ENCODE measurements around the gene EFR3B. TPM values are rescaled to one million over a fixed set of nuclear protein-coding genes. Genes with fewer than 3 reads are reported as not detected.
A peak's percentile ranks its signal among the peaks of the same experiment; 100 is the strongest.

The EFR3B gene
- total and polyA plus RNA-seq, 7 donors = 0.59 to 12.7 (median 1.7) TPM

- DNase-seq = peak in 1 of 2 donors; percentile 38
- no peak overlapping the region for H3K27ac ChIP-seq
- no peak overlapping the region for H3K4me3 ChIP-seq
- intact Hi-C loops (cut with DNase I) = loop anchor here (1.0 to 5.0 kb wide), 4 partner anchors 53 to 155 kb away; partner anchors contain the start of gene EFR3B (in 1 of the 2)
- no peaks in the 10 kb centered on the region for H3K27me3 ChIP-seq (ENCODE audit: insufficient read depth in 3 of 3, low read length in 2 of 3)
- H3K36me3 ChIP-seq (ENCODE audit: insufficient read depth in 1 of 2, low read depth in 1 of 2) = peaks cover 0 to 4% of the 10 kb centered on the region in 2 donors
- H3K9me3 ChIP-seq = no peaks in the 10 kb centered on the region
- no peaks in the 10 kb centered on the region for H3K4me1 ChIP-seq
- 75 to 86% (median 81%) methylated on average over 15 of the region's 15 CpGs for WGBS, 3 donors
- ATAC-seq = no peak
- TF ChIP-seq, protein P1, sequence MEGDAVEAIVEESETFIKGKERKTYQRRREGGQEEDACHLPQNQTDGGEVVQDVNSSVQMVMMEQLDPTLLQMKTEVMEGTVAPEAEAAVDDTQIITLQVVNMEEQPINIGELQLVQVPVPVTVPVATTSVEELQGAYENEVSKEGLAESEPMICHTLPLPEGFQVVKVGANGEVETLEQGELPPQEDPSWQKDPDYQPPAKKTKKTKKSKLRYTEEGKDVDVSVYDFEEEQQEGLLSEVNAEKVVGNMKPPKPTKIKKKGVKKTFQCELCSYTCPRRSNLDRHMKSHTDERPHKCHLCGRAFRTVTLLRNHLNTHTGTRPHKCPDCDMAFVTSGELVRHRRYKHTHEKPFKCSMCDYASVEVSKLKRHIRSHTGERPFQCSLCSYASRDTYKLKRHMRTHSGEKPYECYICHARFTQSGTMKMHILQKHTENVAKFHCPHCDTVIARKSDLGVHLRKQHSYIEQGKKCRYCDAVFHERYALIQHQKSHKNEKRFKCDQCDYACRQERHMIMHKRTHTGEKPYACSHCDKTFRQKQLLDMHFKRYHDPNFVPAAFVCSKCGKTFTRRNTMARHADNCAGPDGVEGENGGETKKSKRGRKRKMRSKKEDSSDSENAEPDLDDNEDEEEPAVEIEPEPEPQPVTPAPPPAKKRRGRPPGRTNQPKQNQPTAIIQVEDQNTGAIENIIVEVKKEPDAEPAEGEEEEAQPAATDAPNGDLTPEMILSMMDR (IDR thresholded peaks at IDR 0.05) = no peak
These were observed 88.1 kb downstream of the EFR3B start for GRCh38 chr2:25129901-25130520.

GRCh38 chr2:25131253-25131566 lies 89.3 kb downstream of the EFR3B start:
- Histone ChIP-seq H3K4me3 (peak overlapping the region; percentile 34), H3K27me3 (ENCODE audit: insufficient read depth in 3 of 3, low read length in 2 of 3) (no peaks in the 10 kb centered on the region), H3K9me3 (no peaks in the 10 kb centered on the region), H3K27ac (no peak overlapping the region), H3K36me3 (ENCODE audit: insufficient read depth in 1 of 2, low read depth in 1 of 2) (peaks cover 0 to 15% of the 10 kb centered on the region in 2 donors), H3K4me1 (no peaks in the 10 kb centered on the region)
- intact Hi-C loops (cut with DNase I) = loop anchor here in 1 of 2 donors (2.0 kb wide), 1 partner anchor 156 kb away; no protein-coding TSS in a partner anchor
- no peak for ATAC-seq
- WGBS, 3 donors = 66 to 73% (median 69%) methylated on average over 22 to 24 of the region's 24 CpGs
- no peak for DNase-seq
- TF ChIP-seq, protein P1 (IDR thresholded peaks at IDR 0.05) = no peak

GRCh38 chr2:25131567-25132298 lies 89.9 kb downstream of the EFR3B start:
- Histone ChIP-seq H3K27ac (no peak overlapping the region), H3K4me1 (no peaks in the 10 kb centered on the region), H3K36me3 (ENCODE audit: insufficient read depth in 1 of 2, low read depth in 1 of 2) (peaks cover 0 to 15% of the 10 kb centered on the region in 2 donors), H3K9me3 (no peaks in the 10 kb centered on the region), H3K4me3 (peak overlapping the region; percentile 34), H3K27me3 (ENCODE audit: insufficient read depth in 3 of 3, low read length in 2 of 3) (no peaks in the 10 kb centered on the region)
- WGBS, 3 donors = 33 to 47% (median 40%) methylated on average over 29 to 52 of the region's 53 CpGs
- TF ChIP-seq, protein P1 (IDR thresholded peaks at IDR 0.05) = no peak
- ATAC-seq = no peak
- intact Hi-C loops (cut with DNase I) = loop anchor here in 1 of 2 donors (2.0 kb wide), 1 partner anchor 157 kb away; no protein-coding TSS in a partner anchor
- DNase-seq = peak; percentile 28 to 58

- Histone ChIP-seq H3K4me3 (peak overlapping the region; percentile 34), H3K9me3 (no peaks in the 10 kb centered on the region), H3K4me1 (no peaks in the 10 kb centered on the region), H3K27me3 (ENCODE audit: insufficient read depth in 3 of 3, low read length in 2 of 3) (no peaks in the 10 kb centered on the region), H3K36me3 (ENCODE audit: insufficient read depth in 1 of 2, low read depth in 1 of 2) (peaks cover 0 to 17% of the 10 kb centered on the region in 2 donors), H3K27ac (no peak overlapping the region)
- WGBS, 3 donors = 76 to 83% (median 78%) methylated on average over 9 of the region's 9 CpGs
- no peak for ATAC-seq
- TF ChIP-seq, protein P1 (IDR thresholded peaks at IDR 0.05) = no peak
- peak in 1 of 2 donors; percentile 8 for DNase-seq
- intact Hi-C loops (cut with DNase I) = no loop called here
These were observed 90.4 kb downstream of the EFR3B start for GRCh38 chr2:25132299-25132635.
